Measurements from ENCODE around the gene MAMSTR.

Gene MAMSTR

GRCh38 chr19:48674216-48674809, 45.2 kb downstream of the MAMSTR start:
- Histone ChIP-seq H3K36me3 (no peaks in the 10 kb centered on the region), H3K9me3 (no peaks in the 10 kb centered on the region), H3K4me1 (ENCODE audit: control insufficient read depth in 1 of 2, insufficient read depth in 1 of 2, low read depth in 1 of 2, low read length in 1 of 2) (no peaks in the 10 kb centered on the region), H3K4me3 (ENCODE audit: low read depth in 1 of 2, low read length in 1 of 2) (no peak overlapping the region), H3K27ac (no peak overlapping the region), H3K27me3 (no peaks in the 10 kb centered on the region)
- TF ChIP-seq, protein P1, sequence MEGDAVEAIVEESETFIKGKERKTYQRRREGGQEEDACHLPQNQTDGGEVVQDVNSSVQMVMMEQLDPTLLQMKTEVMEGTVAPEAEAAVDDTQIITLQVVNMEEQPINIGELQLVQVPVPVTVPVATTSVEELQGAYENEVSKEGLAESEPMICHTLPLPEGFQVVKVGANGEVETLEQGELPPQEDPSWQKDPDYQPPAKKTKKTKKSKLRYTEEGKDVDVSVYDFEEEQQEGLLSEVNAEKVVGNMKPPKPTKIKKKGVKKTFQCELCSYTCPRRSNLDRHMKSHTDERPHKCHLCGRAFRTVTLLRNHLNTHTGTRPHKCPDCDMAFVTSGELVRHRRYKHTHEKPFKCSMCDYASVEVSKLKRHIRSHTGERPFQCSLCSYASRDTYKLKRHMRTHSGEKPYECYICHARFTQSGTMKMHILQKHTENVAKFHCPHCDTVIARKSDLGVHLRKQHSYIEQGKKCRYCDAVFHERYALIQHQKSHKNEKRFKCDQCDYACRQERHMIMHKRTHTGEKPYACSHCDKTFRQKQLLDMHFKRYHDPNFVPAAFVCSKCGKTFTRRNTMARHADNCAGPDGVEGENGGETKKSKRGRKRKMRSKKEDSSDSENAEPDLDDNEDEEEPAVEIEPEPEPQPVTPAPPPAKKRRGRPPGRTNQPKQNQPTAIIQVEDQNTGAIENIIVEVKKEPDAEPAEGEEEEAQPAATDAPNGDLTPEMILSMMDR (IDR thresholded peaks at IDR 0.05): no peak

DNA sequence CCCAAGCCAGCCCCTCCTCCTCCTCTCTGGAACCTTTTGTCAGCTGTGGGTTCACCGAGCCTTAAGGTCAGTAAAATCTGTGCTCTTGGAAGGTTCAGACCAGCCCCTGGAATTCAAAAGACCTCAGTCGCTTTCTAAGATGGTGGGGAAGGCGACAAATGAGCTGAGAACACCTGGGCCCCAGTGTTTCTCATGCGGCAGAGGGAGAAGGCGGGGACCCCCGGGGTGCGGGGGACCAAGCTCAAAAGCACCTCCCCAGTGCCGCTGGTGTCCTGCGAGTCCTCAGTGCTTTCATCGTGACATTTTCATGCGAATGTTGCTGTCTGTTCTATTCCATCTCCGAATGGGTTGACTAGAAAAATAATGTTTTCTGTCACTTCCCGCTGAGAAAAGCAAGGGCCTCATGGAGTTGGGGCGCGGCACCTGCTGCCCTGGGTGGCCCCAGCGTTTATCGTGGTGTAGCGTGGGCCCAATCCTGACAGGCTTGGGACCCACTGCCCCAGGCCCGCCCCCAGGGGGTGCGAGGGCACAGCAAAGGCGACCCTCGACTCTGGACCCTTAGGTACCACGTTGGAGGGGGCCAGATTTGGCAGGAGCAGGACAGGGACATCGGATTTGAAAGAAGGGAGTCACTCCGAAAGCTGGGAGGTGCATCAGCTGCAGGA, 46.0 kb downstream of the MAMSTR start:
- no peaks in the 10 kb centered on the region for H3K9me3 ChIP-seq
- no peaks in the 10 kb centered on the region for H3K27me3 ChIP-seq
- TF ChIP-seq, protein P1 (IDR thresholded peaks at IDR 0.05): no peak
- no peak overlapping the region for H3K27ac ChIP-seq
- no peaks in the 10 kb centered on the region for H3K36me3 ChIP-seq
- H3K4me3 ChIP-seq (ENCODE audit: low read depth in 1 of 2, low read length in 1 of 2): no peak overlapping the region
- no peaks in the 10 kb centered on the region for H3K4me1 ChIP-seq (ENCODE audit: control insufficient read depth in 1 of 2, insufficient read depth in 1 of 2, low read depth in 1 of 2, low read length in 1 of 2)

GRCh38 chr19:48672994-48673393, 46.5 kb downstream of the MAMSTR start, which contains the start of gene NTN5:
NTN5 (minus strand) TSS chr19:48673017; CDS start chr19:48670986, 2,031 bp downstream.
- TF ChIP-seq, protein P1 (IDR thresholded peaks at IDR 0.05): no peak
- Histone ChIP-seq H3K36me3 (no peaks in the 10 kb centered on the region), H3K27ac (no peak within 1 kb of the TSS), H3K4me1 (ENCODE audit: control insufficient read depth in 1 of 2, insufficient read depth in 1 of 2, low read depth in 1 of 2, low read length in 1 of 2) (no peaks in the 10 kb centered on the region), H3K4me3 (ENCODE audit: low read depth in 1 of 2, low read length in 1 of 2) (no peak within 1 kb of the TSS), H3K27me3 (no peaks in the 10 kb centered on the region), H3K9me3 (no peaks in the 10 kb centered on the region)

GRCh38 chr19:48671446-48671995, 48.0 kb downstream of the MAMSTR start:
- H3K36me3 ChIP-seq: no peaks in the 10 kb centered on the region
- TF ChIP-seq, protein P1 (IDR thresholded peaks at IDR 0.05): no peak
- no peak overlapping the region for H3K4me3 ChIP-seq (ENCODE audit: low read depth in 1 of 2, low read length in 1 of 2)
- no peaks in the 10 kb centered on the region for H3K9me3 ChIP-seq
- H3K27ac ChIP-seq: no peak overlapping the region
- H3K27me3 ChIP-seq: no peaks in the 10 kb centered on the region
- no peaks in the 10 kb centered on the region for H3K4me1 ChIP-seq (ENCODE audit: control insufficient read depth in 1 of 2, insufficient read depth in 1 of 2, low read depth in 1 of 2, low read length in 1 of 2)

- no peaks in the 10 kb centered on the region for H3K4me1 ChIP-seq (ENCODE audit: control insufficient read depth in 1 of 2, insufficient read depth in 1 of 2, low read depth in 1 of 2, low read length in 1 of 2)
- H3K36me3 ChIP-seq: no peaks in the 10 kb centered on the region
- no peaks in the 10 kb centered on the region for H3K27me3 ChIP-seq
- no peak overlapping the region for H3K27ac ChIP-seq
- no peak overlapping the region for H3K4me3 ChIP-seq (ENCODE audit: low read depth in 1 of 2, low read length in 1 of 2)
- H3K9me3 ChIP-seq: no peaks in the 10 kb centered on the region
- TF ChIP-seq, protein P1 (IDR thresholded peaks at IDR 0.05): no peak
Measured at GRCh38 chr19:48670699-48671445, 48.7 kb downstream of the MAMSTR start.
